Hippocampal formation (tissue), 2 donors: ENCODE results near the gene SMARCA4.
"Not testable (repeated sequence)": the region's sequence is repeated elsewhere in the genome, so short reads cannot be mapped to it uniquely, and the experiment has no call there.

Experiments
- DNase-seq, 2 donors: peaks; one replicate each; lab custom pipeline; 2025; lab: John Stamatoyannopoulos, UW

SMARCA4 gene

DNA sequence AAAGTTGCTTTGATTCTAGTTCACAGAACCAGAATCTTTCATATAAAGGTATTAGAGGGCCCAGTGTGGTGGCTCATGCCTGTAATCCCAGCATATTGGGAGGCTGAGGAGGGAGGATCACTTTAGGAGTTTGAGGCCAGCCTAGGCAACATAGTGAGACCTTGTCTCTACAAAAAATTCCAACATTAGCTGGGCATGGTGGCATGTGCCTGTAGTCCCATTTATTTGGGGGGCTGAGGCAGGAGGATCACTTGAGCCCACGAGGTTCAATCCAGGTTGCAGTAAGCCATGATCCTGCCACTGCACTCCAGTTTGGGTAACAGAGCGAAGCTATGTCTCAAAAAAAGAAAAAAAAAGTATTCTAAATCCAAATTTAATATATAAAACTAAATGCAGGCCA is 137.5 kb downstream of the SMARCA4 start:
- no peak for DNase-seq

DNA sequence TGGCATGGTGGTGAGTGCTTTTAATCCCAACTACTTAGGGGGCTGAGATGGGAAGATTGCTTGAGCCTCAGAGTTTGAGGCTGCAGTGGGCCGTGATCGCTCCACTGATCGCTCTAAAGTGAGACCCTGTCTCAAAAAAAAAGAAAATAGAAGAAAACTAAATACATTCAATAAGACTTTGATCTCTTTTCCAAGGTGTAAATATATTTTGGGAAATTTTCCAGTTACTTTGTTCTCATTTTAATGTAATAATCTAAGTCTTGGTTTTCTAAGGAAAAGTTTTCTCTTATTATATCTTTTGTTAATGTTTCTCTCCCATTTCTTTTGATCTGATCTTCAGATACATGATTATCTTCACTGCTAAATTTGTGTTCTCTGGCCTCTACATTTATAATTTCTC is 138.0 kb downstream of the SMARCA4 start:
- DNase-seq: no peak

DNA sequence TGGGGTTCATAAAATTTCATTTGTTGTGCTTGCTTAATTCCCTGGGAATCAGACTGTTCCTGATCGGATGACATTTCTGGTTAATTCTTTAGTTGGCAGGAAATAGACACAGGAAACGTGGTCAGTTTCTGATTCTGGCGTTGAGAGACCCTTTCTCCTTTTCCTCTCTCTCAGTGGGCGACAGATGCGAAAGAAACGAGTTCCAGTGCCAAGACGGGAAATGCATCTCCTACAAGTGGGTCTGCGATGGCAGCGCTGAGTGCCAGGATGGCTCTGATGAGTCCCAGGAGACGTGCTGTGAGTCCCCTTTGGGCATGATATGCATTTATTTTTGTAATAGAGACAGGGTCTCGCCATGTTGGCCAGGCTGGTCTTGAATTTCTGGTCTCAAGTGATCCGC is 139.2 kb downstream of the SMARCA4 start:
- DNase-seq: no peak

DNA sequence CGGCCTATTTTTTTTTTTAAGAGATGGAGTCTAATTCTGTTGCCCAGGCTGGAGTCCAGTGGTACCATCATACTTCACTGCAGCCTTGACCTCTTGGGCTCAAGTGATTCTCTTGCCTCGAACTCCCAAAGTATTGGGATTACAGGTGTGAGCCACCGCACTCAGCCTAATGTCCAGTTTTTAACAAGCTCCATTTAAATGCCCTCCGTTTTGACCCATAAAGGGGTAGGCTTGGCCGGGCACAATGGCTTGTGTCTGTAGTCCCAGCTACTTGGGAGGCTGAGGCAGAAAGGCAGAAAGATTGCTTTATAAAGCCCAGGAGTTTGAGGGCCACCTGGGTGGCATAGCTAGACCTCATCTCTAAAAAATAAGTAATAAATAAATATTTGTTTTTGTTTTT is 140.2 kb downstream of the SMARCA4 start:
- DNase-seq: no peak

DNA sequence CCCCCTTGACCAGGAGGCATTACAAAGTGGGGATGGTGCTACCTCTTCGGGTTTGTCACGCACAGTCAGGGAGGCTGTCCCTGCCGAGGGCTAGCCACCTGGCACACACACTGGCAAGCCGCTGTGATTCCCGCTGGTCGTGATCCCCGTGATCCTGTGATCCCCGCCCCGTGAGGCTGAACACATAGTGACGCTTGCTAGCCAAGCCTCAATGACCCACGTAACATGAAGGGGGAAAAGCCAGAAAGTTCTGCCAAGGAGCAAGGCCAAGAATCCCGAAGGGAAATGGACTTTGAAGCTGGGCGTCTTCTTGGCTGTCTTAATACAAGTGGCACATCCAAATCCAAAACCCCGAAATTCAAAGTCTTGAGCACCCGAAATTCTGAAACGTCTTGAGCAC is 142.1 kb downstream of the SMARCA4 start:
- peak in 1 of 2 donors; percentile 3 for DNase-seq

DNA sequence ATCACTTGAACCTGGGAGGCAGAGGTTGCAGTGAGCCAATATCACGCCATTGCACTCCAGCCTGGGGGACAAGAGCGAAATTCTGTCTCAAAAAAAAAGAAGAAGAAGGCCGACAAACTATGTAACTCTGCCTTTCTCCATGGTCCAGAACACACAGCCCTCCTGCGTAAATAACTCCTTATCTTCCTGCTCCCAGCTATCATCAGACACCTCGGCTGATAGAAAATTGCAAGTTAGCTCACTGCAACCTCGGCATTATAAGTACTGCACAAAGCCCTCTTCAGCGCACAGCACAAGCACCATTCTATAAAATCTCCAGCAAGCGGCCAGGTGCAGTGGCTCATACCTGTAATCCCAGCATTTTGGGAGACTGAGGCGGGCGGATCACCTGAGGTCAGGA is 142.8 kb downstream of the SMARCA4 start:
- not testable (repeated sequence) for DNase-seq

DNA sequence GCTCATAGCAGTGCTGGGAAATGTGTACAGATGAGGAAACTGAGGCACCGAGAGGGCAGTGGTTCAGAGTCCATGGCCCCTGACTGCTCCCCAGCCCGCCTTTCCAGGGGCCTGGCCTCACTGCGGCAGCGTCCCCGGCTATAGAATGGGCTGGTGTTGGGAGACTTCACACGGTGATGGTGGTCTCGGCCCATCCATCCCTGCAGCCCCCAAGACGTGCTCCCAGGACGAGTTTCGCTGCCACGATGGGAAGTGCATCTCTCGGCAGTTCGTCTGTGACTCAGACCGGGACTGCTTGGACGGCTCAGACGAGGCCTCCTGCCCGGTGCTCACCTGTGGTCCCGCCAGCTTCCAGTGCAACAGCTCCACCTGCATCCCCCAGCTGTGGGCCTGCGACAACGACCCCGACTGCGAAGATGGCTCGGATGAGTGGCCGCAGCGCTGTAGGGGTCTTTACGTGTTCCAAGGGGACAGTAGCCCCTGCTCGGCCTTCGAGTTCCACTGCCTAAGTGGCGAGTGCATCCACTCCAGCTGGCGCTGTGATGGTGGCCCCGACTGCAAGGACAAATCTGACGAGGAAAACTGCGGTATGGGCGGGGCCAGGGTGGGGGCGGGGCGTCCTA is 144.3 kb downstream of the SMARCA4 start:
- DNase-seq: no peak

DNA sequence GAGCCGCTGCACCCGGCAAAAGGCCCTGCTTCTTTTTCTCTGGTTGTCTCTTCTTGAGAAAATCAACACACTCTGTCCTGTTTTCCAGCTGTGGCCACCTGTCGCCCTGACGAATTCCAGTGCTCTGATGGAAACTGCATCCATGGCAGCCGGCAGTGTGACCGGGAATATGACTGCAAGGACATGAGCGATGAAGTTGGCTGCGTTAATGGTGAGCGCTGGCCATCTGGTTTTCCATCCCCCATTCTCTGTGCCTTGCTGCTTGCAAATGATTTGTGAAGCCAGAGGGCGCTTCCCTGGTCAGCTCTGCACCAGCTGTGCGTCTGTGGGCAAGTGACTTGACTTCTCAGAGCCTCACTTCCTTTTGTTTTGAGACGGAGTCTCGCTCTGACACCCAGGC is 145.6 kb downstream of the SMARCA4 start:
- DNase-seq: no peak

DNA sequence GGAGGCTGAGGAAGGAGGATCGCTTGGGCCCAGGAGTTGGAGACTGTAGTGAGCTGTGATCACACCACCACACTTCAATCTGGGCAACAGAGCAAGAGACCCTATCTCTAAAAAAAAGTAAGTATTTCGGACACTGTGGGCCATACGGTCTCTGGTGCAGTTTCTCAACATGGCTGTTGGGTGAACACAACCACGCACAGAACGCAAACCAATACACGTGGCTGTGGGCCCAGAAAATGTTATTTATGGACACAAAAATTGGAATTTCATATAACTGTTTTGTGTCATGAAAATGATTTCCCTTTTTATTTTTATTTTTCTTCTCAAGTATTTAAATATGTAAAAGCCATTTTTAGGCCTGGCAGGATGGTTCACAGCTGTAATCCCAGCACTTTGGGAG is 147.9 kb downstream of the SMARCA4 start:
- no peak for DNase-seq

DNA sequence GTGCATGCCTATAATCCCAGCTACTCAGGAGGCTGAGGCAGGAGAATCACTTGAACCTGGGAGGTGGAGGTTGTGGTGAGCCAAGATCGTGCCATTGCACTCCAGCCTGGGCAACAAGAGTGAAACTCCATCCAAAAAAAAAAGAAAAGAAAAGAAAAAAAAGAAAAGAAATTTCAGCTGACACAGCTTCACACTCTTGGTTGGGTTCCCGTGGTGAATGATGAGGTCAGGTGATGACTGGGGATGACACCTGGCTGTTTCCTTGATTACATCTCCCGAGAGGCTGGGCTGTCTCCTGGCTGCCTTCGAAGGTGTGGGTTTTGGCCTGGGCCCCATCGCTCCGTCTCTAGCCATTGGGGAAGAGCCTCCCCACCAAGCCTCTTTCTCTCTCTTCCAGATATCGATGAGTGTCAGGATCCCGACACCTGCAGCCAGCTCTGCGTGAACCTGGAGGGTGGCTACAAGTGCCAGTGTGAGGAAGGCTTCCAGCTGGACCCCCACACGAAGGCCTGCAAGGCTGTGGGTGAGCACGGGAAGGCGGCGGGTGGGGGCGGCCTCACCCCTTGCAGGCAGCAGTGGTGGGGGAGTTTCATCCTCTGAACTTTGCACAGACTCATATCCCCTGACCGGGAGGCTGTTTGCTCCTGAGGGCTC is 150.4 kb downstream of the SMARCA4 start:
- no peak for DNase-seq

DNA sequence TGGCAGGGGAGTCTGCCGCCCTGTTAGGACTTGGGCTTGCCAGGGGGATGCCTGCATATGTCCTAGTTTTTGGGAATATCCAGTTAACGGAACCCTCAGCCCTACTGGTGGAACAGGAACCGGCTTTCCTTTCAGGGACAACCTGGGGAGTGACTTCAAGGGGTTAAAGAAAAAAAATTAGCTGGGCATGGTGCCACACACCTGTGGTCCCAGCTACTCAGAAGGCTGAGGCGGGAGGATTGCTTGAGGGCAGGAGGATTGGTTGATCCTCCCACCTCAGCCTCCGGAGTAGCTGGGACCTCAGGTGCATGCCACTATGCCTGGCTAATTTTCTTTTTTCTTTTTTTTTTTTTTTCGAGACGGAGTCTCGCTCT is 150.9 kb downstream of the SMARCA4 start:
- no peak for DNase-seq
